Measurements from ENCODE around the gene PDE4A.

DNA sequence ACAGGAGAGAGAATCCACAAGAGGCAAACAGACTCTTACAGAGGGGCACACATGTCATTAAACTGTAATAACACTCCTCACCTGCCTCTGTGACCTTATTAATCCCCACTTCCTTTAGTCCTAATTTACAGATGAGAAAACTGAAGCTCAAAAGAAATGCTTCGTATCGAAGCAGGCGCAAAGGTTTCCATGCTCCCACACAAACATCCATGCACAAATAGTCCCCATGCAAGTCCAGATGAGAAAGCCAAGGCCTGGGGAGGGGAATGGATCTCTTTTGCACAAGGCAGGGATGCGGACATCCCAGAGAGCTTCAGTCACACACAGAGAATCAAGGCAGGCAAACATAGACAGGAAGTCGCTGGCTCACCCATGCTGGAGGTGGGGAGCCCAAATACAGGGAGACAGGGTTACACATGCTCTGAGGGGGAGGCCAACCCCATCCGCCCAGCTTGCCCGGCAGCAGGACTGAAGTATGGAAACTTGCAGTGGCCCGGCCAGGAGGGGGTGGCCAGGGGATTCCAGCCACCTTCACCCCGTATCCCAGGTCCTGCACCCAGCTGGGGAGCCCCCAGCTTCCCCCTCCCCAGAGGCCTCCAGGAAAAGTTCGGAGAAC, 96.4 kb downstream of the PDE4A start:
- no peak for TF ChIP-seq EHMT2 (IDR thresholded peaks at IDR 0.05; ENCODE audit: low read depth)
- TF ChIP-seq, protein P1, sequence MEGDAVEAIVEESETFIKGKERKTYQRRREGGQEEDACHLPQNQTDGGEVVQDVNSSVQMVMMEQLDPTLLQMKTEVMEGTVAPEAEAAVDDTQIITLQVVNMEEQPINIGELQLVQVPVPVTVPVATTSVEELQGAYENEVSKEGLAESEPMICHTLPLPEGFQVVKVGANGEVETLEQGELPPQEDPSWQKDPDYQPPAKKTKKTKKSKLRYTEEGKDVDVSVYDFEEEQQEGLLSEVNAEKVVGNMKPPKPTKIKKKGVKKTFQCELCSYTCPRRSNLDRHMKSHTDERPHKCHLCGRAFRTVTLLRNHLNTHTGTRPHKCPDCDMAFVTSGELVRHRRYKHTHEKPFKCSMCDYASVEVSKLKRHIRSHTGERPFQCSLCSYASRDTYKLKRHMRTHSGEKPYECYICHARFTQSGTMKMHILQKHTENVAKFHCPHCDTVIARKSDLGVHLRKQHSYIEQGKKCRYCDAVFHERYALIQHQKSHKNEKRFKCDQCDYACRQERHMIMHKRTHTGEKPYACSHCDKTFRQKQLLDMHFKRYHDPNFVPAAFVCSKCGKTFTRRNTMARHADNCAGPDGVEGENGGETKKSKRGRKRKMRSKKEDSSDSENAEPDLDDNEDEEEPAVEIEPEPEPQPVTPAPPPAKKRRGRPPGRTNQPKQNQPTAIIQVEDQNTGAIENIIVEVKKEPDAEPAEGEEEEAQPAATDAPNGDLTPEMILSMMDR (IDR thresholded peaks at IDR 0.05), result no peak
- no peak for TF ChIP-seq ZNF302 (CRISPR knock-in tag; IDR thresholded peaks at IDR 0.05)
- no peak for TF ChIP-seq USF2 (IDR thresholded peaks at IDR 0.05)
- TF ChIP-seq ZFP36 (IDR thresholded peaks at IDR 0.05; ENCODE audit: borderline replicate concordance, partially characterized antibody), result no peak
- no peak for TF ChIP-seq ESRRA (IDR thresholded peaks at IDR 0.05; ENCODE audit: borderline replicate concordance, low read length)

Measured in A549 (cell line).